ENCODE data around the gene RBPJ.
"Not testable (repeated sequence)": the region's sequence is repeated elsewhere in the genome, so short reads cannot be mapped to it uniquely, and the experiment has no call there.

RBPJ gene

GRCh38 chr4:26311633-26312032 is 9.2 kb upstream of the RBPJ start:
- FAIRE-seq, result no peak
- TF ChIP-seq CTCF (IDR thresholded peaks at IDR 0.05; ENCODE audit: insufficient read depth, missing control alignments), result no peak
- DNase-seq (ENCODE audit: insufficient read length, low spot score), result no peak

GRCh38 chr4:26315316-26315932 is 5.4 kb upstream of the RBPJ start:
- DNase-seq (ENCODE audit: insufficient read length, low spot score); FAIRE-seq: not testable (repeated sequence)

GRCh38 chr4:26317766-26318165 is 3.0 kb upstream of the RBPJ start:
- FAIRE-seq (no peak), DNase-seq (ENCODE audit: insufficient read length, low spot score) (no peak)
- TF ChIP-seq CTCF (IDR thresholded peaks at IDR 0.05; ENCODE audit: insufficient read depth, missing control alignments), result no peak

GRCh38 chr4:26319467-26319948 is 1.3 kb upstream of the RBPJ start:
- FAIRE-seq (no peak), DNase-seq (ENCODE audit: insufficient read length, low spot score) (peak; percentile 68)
- no peak for TF ChIP-seq CTCF (IDR thresholded peaks at IDR 0.05; ENCODE audit: insufficient read depth, missing control alignments)

GRCh38 chr4:26319949-26320537 is 771 bp upstream of the RBPJ start:
- DNase-seq (ENCODE audit: insufficient read length, low spot score) (no peak), FAIRE-seq (no peak)
- no peak for TF ChIP-seq CTCF (IDR thresholded peaks at IDR 0.05; ENCODE audit: insufficient read depth, missing control alignments)

- DNase-seq (ENCODE audit: insufficient read length, low spot score), result no peak
- no peak for FAIRE-seq
- TF ChIP-seq CTCF (IDR thresholded peaks at IDR 0.05; ENCODE audit: insufficient read depth, missing control alignments), result no peak
Observed at GRCh38 chr4:26321373-26322221, 783 bp downstream of the RBPJ start.

- DNase-seq (ENCODE audit: insufficient read length, low spot score), result no peak
- no peak for TF ChIP-seq CTCF (IDR thresholded peaks at IDR 0.05; ENCODE audit: insufficient read depth, missing control alignments)
- FAIRE-seq, result no peak
Observed at GRCh38 chr4:26322346-26322745, 1.5 kb downstream of the RBPJ start.

All from D721Med (cell line).